Activated CD4-positive, alpha-beta T cell treated with anti-CD3 and anti-CD28 coated beads for 4 hours (primary cell): Measurements from ENCODE around the gene DDX42.
"Not testable (repeated sequence)": the region's sequence is repeated elsewhere in the genome, so short reads cannot be mapped to it uniquely, and the experiment has no call there.

Experiments
- DNase-seq, 2 donors: peaks; one replicate each; pipeline ENCODE4 v3.0.0-alpha.2; 2020

Gene DDX42

GRCh38 chr17:63841350-63842172 is 67.6 kb downstream of the DDX42 start:
- no peak for DNase-seq

GRCh38 chr17:63842173-63842539 is 68.2 kb downstream of the DDX42 start:
- DNase-seq: no peak

GRCh38 chr17:63842540-63843386 is 68.8 kb downstream of the DDX42 start, which contains the start of gene SMARCD2:
SMARCD2 (minus strand) TSS chr17:63842685; CDS start chr17:63842674, 11 bp downstream.
- peak; percentile 99 for DNase-seq

- DNase-seq: peak in 1 of 2 donors; percentile 31
Measured at GRCh38 chr17:63843387-63843888, 69.5 kb downstream of the DDX42 start.

- no peak for DNase-seq
Measured at GRCh38 chr17:63843910-63844677, 70.1 kb downstream of the DDX42 start.

GRCh38 chr17:63845509-63845908 is 71.5 kb downstream of the DDX42 start:
- DNase-seq: no peak

GRCh38 chr17:63847525-63848249 is 73.7 kb downstream of the DDX42 start:
- no peak for DNase-seq

GRCh38 chr17:63848834-63849689 is 75.1 kb downstream of the DDX42 start:
- peak; percentile 97 to 98 for DNase-seq

GRCh38 chr17:63850401-63850800 is 76.4 kb downstream of the DDX42 start:
- no peak for DNase-seq

- DNase-seq: no peak
Measured at GRCh38 chr17:63853260-63853659, 79.3 kb downstream of the DDX42 start.

GRCh38 chr17:63854709-63855108 is 80.7 kb downstream of the DDX42 start:
- no peak for DNase-seq

- no peak for DNase-seq
Measured at GRCh38 chr17:63855185-63855584, 81.2 kb downstream of the DDX42 start.

- not testable (repeated sequence) for DNase-seq
Measured at GRCh38 chr17:63856425-63856824, 82.5 kb downstream of the DDX42 start.

- DNase-seq: no peak
Measured at GRCh38 chr17:63859257-63859656, 85.3 kb downstream of the DDX42 start.

- DNase-seq: not testable (repeated sequence)
Measured at GRCh38 chr17:63866625-63867024, 92.7 kb downstream of the DDX42 start.
